Umbilical cord (tissue), 2 donors: ENCODE data around the gene C3orf52. TPM values are rescaled to one million over a fixed set of nuclear protein-coding genes. Genes with fewer than 3 reads are reported as not detected.
A peak's percentile ranks its signal among the peaks of the same experiment; 100 is the strongest.

ENCODE experiments used
- DNase-seq: peaks from one replicate; pipeline ENCODE4 v3.0.0-alpha.2; 2015; ENCODE audit warnings: low spot score
- total RNA-seq: library from RNA; depleted of rRNA; stranded (reverse); fragments of >200 nt; gene quantifications from one replicate; pipeline ENCODE4 v1.2.3, GENCODE V29; 2014; ENCODE audit warnings: low replicate concordance; ENCODE audit not compliant: insufficient read depth

The C3orf52 gene
- total RNA-seq, 1 donor from 2014 or later = 16.1 TPM

- no peak for DNase-seq
These were observed 484 bp upstream of the C3orf52 start for GRCh38 chr3:112085735-112086075.

GRCh38 chr3:112086875-112087524 lies 811 bp downstream of the C3orf52 start:
- DNase-seq = no peak

- DNase-seq = no peak
These were observed 1.6 kb downstream of the C3orf52 start for GRCh38 chr3:112087746-112088145.

- DNase-seq = no peak
These were observed 2.8 kb downstream of the C3orf52 start for GRCh38 chr3:112088944-112089343.

- no peak for DNase-seq
These were observed 4.0 kb downstream of the C3orf52 start for GRCh38 chr3:112089956-112090886.

GRCh38 chr3:112090887-112091586 lies 4.8 kb downstream of the C3orf52 start:
- DNase-seq = no peak

- peak; percentile 55 for DNase-seq
These were observed 6.4 kb downstream of the C3orf52 start for GRCh38 chr3:112092496-112093179.

GRCh38 chr3:112093180-112093522 lies 7.0 kb downstream of the C3orf52 start:
- no peak for DNase-seq

GRCh38 chr3:112095731-112096130 lies 9.5 kb downstream of the C3orf52 start:
- no peak for DNase-seq

GRCh38 chr3:112096176-112096575 lies 10.0 kb downstream of the C3orf52 start:
- no peak for DNase-seq

- peak; percentile 83 for DNase-seq
These were observed 11.2 kb downstream of the C3orf52 start for GRCh38 chr3:112097378-112097777.

- no peak for DNase-seq
These were observed 15.7 kb downstream of the C3orf52 start for GRCh38 chr3:112101916-112102315.

- no peak for DNase-seq
These were observed 18.6 kb downstream of the C3orf52 start for GRCh38 chr3:112104774-112105173.

- peak; percentile 69 for DNase-seq
These were observed 23.1 kb downstream of the C3orf52 start for GRCh38 chr3:112109322-112109721.

GRCh38 chr3:112111785-112112402 lies 25.7 kb downstream of the C3orf52 start:
- DNase-seq = peak; percentile 60

- no peak for DNase-seq
These were observed 28.5 kb downstream of the C3orf52 start for GRCh38 chr3:112114576-112115160.

- peak; percentile 82 for DNase-seq
These were observed 29.1 kb downstream of the C3orf52 start for GRCh38 chr3:112115161-112115739.

- DNase-seq = no peak
These were observed 29.7 kb downstream of the C3orf52 start for GRCh38 chr3:112115806-112116383.

GRCh38 chr3:112116748-112117186 lies 30.6 kb downstream of the C3orf52 start:
- DNase-seq = no peak

GRCh38 chr3:112117415-112117814 lies 31.2 kb downstream of the C3orf52 start:
- no peak for DNase-seq
